Activated CD4-positive, alpha-beta memory T cell treated with anti-CD3 and anti-CD28 coated beads, Interleukin-2, amount 10 ng/mL, durations not matched to agents 7 days and 5 days (primary cell): ENCODE data around the gene GUK1. TPM values are rescaled to one million over a fixed set of nuclear protein-coding genes. Genes with fewer than 3 reads are reported as not detected.
"Not testable (repeated sequence)": the region's sequence is repeated elsewhere in the genome, so short reads cannot be mapped to it uniquely, and the experiment has no call there.

ENCODE experiments used
- CTCF ChIA-PET: fragments of 350-600 bp; sonication (Branson Sonifier 250); formaldehyde crosslinking; loops from one replicate; lab custom pipeline; 2021; ENCODE audit warnings: antibody characterized with exemption, inconsistent platforms; lab: Charles Lee
- POLR2A ChIA-PET: fragments of 350-600 bp; sonication (Branson Sonifier 250); formaldehyde crosslinking; loops from one replicate; lab custom pipeline; 2021; ENCODE audit warnings: antibody characterized with exemption; lab: Charles Lee
- DNase-seq: peaks from one replicate; pipeline ENCODE4 v3.0.0-alpha.2; 2020
- H3K27ac Mint-ChIP-seq: one replicate; pipeline ENCODE4 v1.8.0; 2021; ENCODE audit warnings: mild to moderate bottlenecking, mixed read lengths
- H3K27me3 Mint-ChIP-seq: one replicate; pipeline ENCODE4 v1.8.0; 2021; ENCODE audit warnings: mixed read lengths
- H3K36me3 Mint-ChIP-seq: one replicate; pipeline ENCODE4 v1.8.0; 2021; ENCODE audit warnings: low read depth, mixed read lengths
- H3K4me1 Mint-ChIP-seq: one replicate; pipeline ENCODE4 v1.8.0; 2021; ENCODE audit warnings: mixed read lengths
- H3K4me3 Mint-ChIP-seq: one replicate; pipeline ENCODE4 v1.8.0; 2021; ENCODE audit warnings: mild to moderate bottlenecking, mixed read lengths
- H3K9me3 Mint-ChIP-seq: one replicate; pipeline ENCODE4 v1.8.0; 2021; ENCODE audit warnings: mixed read lengths
- total RNA-seq, 2 experiments: library from RNA; stranded (reverse); gene quantifications; one replicate each; pipeline ENCODE4 v1.2.3, GENCODE V29; 2021

Gene GUK1
- total RNA-seq, 2 experiments from 2014 or later, result 280 to 284 TPM

GRCh38 chr1:228180271-228180958, 40.3 kb downstream of the GUK1 start:
- CTCF ChIA-PET, result interaction anchor here (0.6 to 1.3 kb wide), 10 partner anchors 8 to 169 kb away, joined by 3 to 6 read pairs (median 4); no protein-coding TSS in a partner anchor
- no peaks in the 10 kb centered on the region for H3K36me3 Mint-ChIP-seq

GRCh38 chr1:228180959-228181644, 41.0 kb downstream of the GUK1 start:
- no peak for DNase-seq
- no peaks in the 10 kb centered on the region for H3K36me3 Mint-ChIP-seq
- POLR2A ChIA-PET, result interaction anchor here (1.0 to 1.2 kb wide), 2 partner anchors 16 to 26 kb away, joined by 3 to 4 read pairs; partner anchors contain the start of gene IBA57
- CTCF ChIA-PET, result interaction anchor here (0.6 to 1.3 kb wide), 7 partner anchors 8 to 169 kb away, joined by 3 to 6 read pairs (median 3); no protein-coding TSS in a partner anchor
- H3K27me3 Mint-ChIP-seq, result no peaks in the 10 kb centered on the region
- no peak overlapping the region for H3K27ac Mint-ChIP-seq
- H3K9me3 Mint-ChIP-seq, result no peaks in the 10 kb centered on the region
- H3K4me1 Mint-ChIP-seq, result peaks cover 12% of the 10 kb centered on the region
- H3K4me3 Mint-ChIP-seq, result no peak overlapping the region

More at GRCh38 chr1:228180271-228180958, 40.3 kb downstream of the GUK1 start:
- Mint-ChIP-seq H3K27me3 (no peaks in the 10 kb centered on the region), H3K4me3 (no peak overlapping the region), H3K27ac (no peak overlapping the region), H3K4me1 (peaks cover 5% of the 10 kb centered on the region), H3K9me3 (no peaks in the 10 kb centered on the region)
- no peak for DNase-seq
- POLR2A ChIA-PET, result interaction anchor here (1.0 kb wide), 1 partner anchor 15 kb away, joined by 3 read pairs; the partner anchor contains the start of gene IBA57

GRCh38 chr1:228181645-228182034, 41.6 kb downstream of the GUK1 start:
- Mint-ChIP-seq H3K4me1 (peaks cover 17% of the 10 kb centered on the region), H3K4me3 (no peak overlapping the region), H3K27ac (no peak overlapping the region), H3K9me3 (no peaks in the 10 kb centered on the region), H3K36me3 (no peaks in the 10 kb centered on the region), H3K27me3 (no peaks in the 10 kb centered on the region)
- ChIA-PET CTCF (interaction anchor here (1.3 kb wide), 1 partner anchor 32 kb away, joined by 3 read pairs; no protein-coding TSS in a partner anchor), POLR2A (interaction anchor here (1.2 kb wide), 1 partner anchor 25 kb away, joined by 4 read pairs; no protein-coding TSS in a partner anchor)
- no peak for DNase-seq

- no peak overlapping the region for H3K27ac Mint-ChIP-seq
- no peak overlapping the region for H3K4me3 Mint-ChIP-seq
- no peaks in the 10 kb centered on the region for H3K27me3 Mint-ChIP-seq
- no peaks in the 10 kb centered on the region for H3K36me3 Mint-ChIP-seq
- POLR2A ChIA-PET, result no interaction called here
- CTCF ChIA-PET, result no interaction called here
- H3K9me3 Mint-ChIP-seq, result no peaks in the 10 kb centered on the region
- H3K4me1 Mint-ChIP-seq, result peaks cover 17% of the 10 kb centered on the region
- DNase-seq, result no peak
These were observed 42.4 kb downstream of the GUK1 start for GRCh38 chr1:228182296-228183030.

- POLR2A ChIA-PET, result no interaction called here
- CTCF ChIA-PET, result no interaction called here
- peaks cover 4% of the 10 kb centered on the region for H3K9me3 Mint-ChIP-seq
- DNase-seq, result no peak
- H3K27ac Mint-ChIP-seq, result no peak overlapping the region
- H3K36me3 Mint-ChIP-seq, result no peaks in the 10 kb centered on the region
- no peak overlapping the region for H3K4me3 Mint-ChIP-seq
- peaks cover 17% of the 10 kb centered on the region for H3K4me1 Mint-ChIP-seq
- H3K27me3 Mint-ChIP-seq, result no peaks in the 10 kb centered on the region
These were observed 44.1 kb downstream of the GUK1 start for GRCh38 chr1:228184152-228184551.

- DNase-seq, result peak; percentile 64
- no peaks in the 10 kb centered on the region for H3K36me3 Mint-ChIP-seq
- H3K4me1 Mint-ChIP-seq, result peaks cover 15% of the 10 kb centered on the region
- peaks cover 4% of the 10 kb centered on the region for H3K9me3 Mint-ChIP-seq
- H3K4me3 Mint-ChIP-seq, result no peak overlapping the region
- ChIA-PET CTCF (interaction anchor here (1.3 kb wide), 1 partner anchor 9 kb away, joined by 3 read pairs; no protein-coding TSS in a partner anchor), POLR2A (no interaction called here)
- no peaks in the 10 kb centered on the region for H3K27me3 Mint-ChIP-seq
- H3K27ac Mint-ChIP-seq, result no peak overlapping the region
These were observed 45.5 kb downstream of the GUK1 start for GRCh38 chr1:228185641-228185965.

GRCh38 chr1:228188249-228188648, 48.2 kb downstream of the GUK1 start:
- POLR2A ChIA-PET, H3K27ac Mint-ChIP-seq, H3K9me3 Mint-ChIP-seq, H3K36me3 Mint-ChIP-seq, DNase-seq, H3K27me3 Mint-ChIP-seq, H3K4me3 Mint-ChIP-seq: not testable (repeated sequence)
- H3K4me1 Mint-ChIP-seq, result peaks cover 15% of the 10 kb centered on the region
- CTCF ChIA-PET, result interaction anchor here (1.0 to 1.4 kb wide), 2 partner anchors 11 to 15 kb away, joined by 3 to 6 read pairs; no protein-coding TSS in a partner anchor

- Mint-ChIP-seq H3K27ac (no peak overlapping the region), H3K36me3 (no peaks in the 10 kb centered on the region), H3K9me3 (peaks cover 4% of the 10 kb centered on the region), H3K27me3 (no peaks in the 10 kb centered on the region), H3K4me1 (peaks cover 15% of the 10 kb centered on the region), H3K4me3 (no peak overlapping the region)
- CTCF ChIA-PET, result no interaction called here
- DNase-seq, result no peak
- POLR2A ChIA-PET, result no interaction called here
These were observed 50.1 kb downstream of the GUK1 start for GRCh38 chr1:228190182-228190581.

- Mint-ChIP-seq H3K36me3 (no peaks in the 10 kb centered on the region), H3K4me3 (no peak overlapping the region), H3K27ac (no peak overlapping the region), H3K27me3 (no peaks in the 10 kb centered on the region), H3K4me1 (peaks cover 9% of the 10 kb centered on the region), H3K9me3 (peaks cover 4% of the 10 kb centered on the region)
- CTCF ChIA-PET, result no interaction called here
- POLR2A ChIA-PET, result no interaction called here
- DNase-seq, result no peak
These were observed 50.7 kb downstream of the GUK1 start for GRCh38 chr1:228190778-228191177.

GRCh38 chr1:228194436-228194835, 54.4 kb downstream of the GUK1 start:
- no peaks in the 10 kb centered on the region for H3K27me3 Mint-ChIP-seq
- no peaks in the 10 kb centered on the region for H3K4me1 Mint-ChIP-seq
- H3K4me3 Mint-ChIP-seq, result no peak overlapping the region
- H3K36me3 Mint-ChIP-seq, result peaks cover 5% of the 10 kb centered on the region
- H3K9me3 Mint-ChIP-seq, result peaks cover 8% of the 10 kb centered on the region
- H3K27ac Mint-ChIP-seq, result no peak overlapping the region
- DNase-seq, result no peak
- CTCF ChIA-PET, result no interaction called here
- POLR2A ChIA-PET, result interaction anchor here (1.0 kb wide), 1 partner anchor 10 kb away, joined by 3 read pairs; no protein-coding TSS in a partner anchor

- H3K4me1 Mint-ChIP-seq, result no peaks in the 10 kb centered on the region
- POLR2A ChIA-PET, result interaction anchor here (1.0 kb wide), 1 partner anchor 9 kb away, joined by 3 read pairs; no protein-coding TSS in a partner anchor
- no peak for DNase-seq
- peaks cover 13% of the 10 kb centered on the region for H3K9me3 Mint-ChIP-seq
- no peaks in the 10 kb centered on the region for H3K27me3 Mint-ChIP-seq
- CTCF ChIA-PET, result no interaction called here
- H3K27ac Mint-ChIP-seq, result no peak overlapping the region
- no peak overlapping the region for H3K4me3 Mint-ChIP-seq
- peaks cover 8% of the 10 kb centered on the region for H3K36me3 Mint-ChIP-seq
These were observed 55.1 kb downstream of the GUK1 start for GRCh38 chr1:228194921-228195812.

GRCh38 chr1:228197555-228198147, 57.6 kb downstream of the GUK1 start:
- CTCF ChIA-PET, result no interaction called here
- Mint-ChIP-seq H3K27ac (no peak overlapping the region), H3K9me3 (peaks cover 17% of the 10 kb centered on the region), H3K4me3 (no peak overlapping the region), H3K27me3 (no peaks in the 10 kb centered on the region), H3K4me1 (no peaks in the 10 kb centered on the region), H3K36me3 (peaks cover 8% of the 10 kb centered on the region)
- DNase-seq, result no peak
- POLR2A ChIA-PET, result no interaction called here
